Lower leg skin (tissue), 4 donors: ENCODE measurements around the gene ZCCHC17. TPM values are rescaled to one million over a fixed set of nuclear protein-coding genes. Genes with fewer than 3 reads are reported as not detected.

Source experiments
- DNase-seq, 2 donors: peaks; one replicate each; pipeline ENCODE4 v3.0.0-alpha.2; 2019; ENCODE audit warnings: low spot score in 2 of 2
- H3K4me3 ChIP-seq: fragments of 200-600 bp; sonication (generic); 2 replicates; pipeline ENCODE4 v1.5.1; 2017; ENCODE audit warnings: mild to moderate bottlenecking, low read depth; ENCODE audit not compliant: poor library complexity, severe bottlenecking
- CTCF ChIP-seq, 3 donors: fragments of 450-650 bp; IDR thresholded peaks; one replicate each; pipeline ENCODE4 v1.5.1; 2016; ENCODE audit warnings: antibody characterized with exemption in 3 of 3, mild to moderate bottlenecking in 3 of 3, moderate library complexity in 2 of 3
- POLR2A ChIP-seq, 2 donors: fragments of 450-650 bp; IDR thresholded peaks; one replicate each; pipeline ENCODE4 v1.6.1; 2016 to 2017; ENCODE audit warnings: antibody characterized with exemption in 2 of 2, mild to moderate bottlenecking in 1 of 2, moderate library complexity in 1 of 2
- whole genome bisulfite sequencing, 2 donors: methylation state at CpG; one replicate each; pipeline ENCODE4 v1.1.5; 2018; 5-methylcytosine and 5-hydroxymethylcytosine counted together
- intact Hi-C: fragments of 100-400 bp; cut with DNase I; formaldehyde crosslinking; loops from one replicate; pipeline ENCODE4 v1.15.0; 2023; ENCODE audit warnings: low total_unique reads
- total RNA-seq, 4 donors: library from RNA; depleted of rRNA; stranded (reverse); fragments of >200 nt; gene quantifications; one replicate each; pipeline ENCODE4 v1.1.0, GENCODE V29; 2016

The ZCCHC17 gene
- 10 to 100 TPM; 14.9 to 23.2 (median 17.6) TPM for total RNA-seq

- TF ChIP-seq POLR2A (IDR thresholded peaks at IDR 0.05) (no peak), CTCF (IDR thresholded peaks at IDR 0.05) (no peak)
- intact Hi-C loops: no loop called here
- DNase-seq: peak; percentile 99
- peak within 1 kb of the TSS; percentile 97 for H3K4me3 ChIP-seq
- WGBS, 2 donors: 0% methylated on average over 46 to 51 of the region's 53 CpGs
Measured at GRCh38 chr1:31296486-31297276, at the start of gene ZCCHC17, which contains the start of gene SNRNP40. Gene ZCCHC17, plus strand, starts transcription at chr1:31297032. Its CDS starts 13,067 bp downstream, at chr1:31310099. Gene SNRNP40, minus strand, starts transcription at chr1:31296788. Its CDS starts 37 bp downstream, at chr1:31296751.

- peak in 1 of 2 donors; percentile 45 for DNase-seq
- 91 to 93% methylated on average over 4 of the region's 4 CpGs for WGBS, 2 donors
- no peak overlapping the region for H3K4me3 ChIP-seq
- TF ChIP-seq POLR2A (IDR thresholded peaks at IDR 0.05) (no peak), CTCF (IDR thresholded peaks at IDR 0.05) (no peak)
- intact Hi-C loops: no loop called here
Measured at GRCh38 chr1:31248276-31248675, 48.6 kb upstream of the ZCCHC17 start.

GRCh38 chr1:31249854-31250253 lies 47.0 kb upstream of the ZCCHC17 start:
- intact Hi-C loops: no loop called here
- no peak overlapping the region for H3K4me3 ChIP-seq
- 85 to 91% methylated on average over 3 of the region's 3 CpGs for WGBS, 2 donors
- TF ChIP-seq POLR2A (IDR thresholded peaks at IDR 0.05) (no peak), CTCF (IDR thresholded peaks at IDR 0.05) (no peak)
- peak in 1 of 2 donors; percentile 43 for DNase-seq

- no peak for DNase-seq
- WGBS, 2 donors: 83 to 94% methylated on average over 1 of the region's 1 CpG
- intact Hi-C loops: no loop called here
- no peak overlapping the region for H3K4me3 ChIP-seq
- TF ChIP-seq POLR2A (IDR thresholded peaks at IDR 0.05) (no peak), CTCF (IDR thresholded peaks at IDR 0.05) (no peak)
Measured at GRCh38 chr1:31257213-31257612, 39.6 kb upstream of the ZCCHC17 start.

- 68 to 80% methylated on average over 1 of the region's 1 CpG for WGBS, 2 donors
- DNase-seq: no peak
- H3K4me3 ChIP-seq: no peak overlapping the region
- no peak for TF ChIP-seq POLR2A (IDR thresholded peaks at IDR 0.05)
- no peak for TF ChIP-seq CTCF (IDR thresholded peaks at IDR 0.05)
- intact Hi-C loops: no loop called here
Measured at GRCh38 chr1:31258581-31258980, 38.3 kb upstream of the ZCCHC17 start.
